ENCODE data around the gene SLC22A23. TPM values are rescaled to one million over a fixed set of nuclear protein-coding genes. Genes with fewer than 3 reads are reported as not detected.

The SLC22A23 gene
- total RNA-seq, 1 donor from 2014 or later: 19.4 TPM

DNA sequence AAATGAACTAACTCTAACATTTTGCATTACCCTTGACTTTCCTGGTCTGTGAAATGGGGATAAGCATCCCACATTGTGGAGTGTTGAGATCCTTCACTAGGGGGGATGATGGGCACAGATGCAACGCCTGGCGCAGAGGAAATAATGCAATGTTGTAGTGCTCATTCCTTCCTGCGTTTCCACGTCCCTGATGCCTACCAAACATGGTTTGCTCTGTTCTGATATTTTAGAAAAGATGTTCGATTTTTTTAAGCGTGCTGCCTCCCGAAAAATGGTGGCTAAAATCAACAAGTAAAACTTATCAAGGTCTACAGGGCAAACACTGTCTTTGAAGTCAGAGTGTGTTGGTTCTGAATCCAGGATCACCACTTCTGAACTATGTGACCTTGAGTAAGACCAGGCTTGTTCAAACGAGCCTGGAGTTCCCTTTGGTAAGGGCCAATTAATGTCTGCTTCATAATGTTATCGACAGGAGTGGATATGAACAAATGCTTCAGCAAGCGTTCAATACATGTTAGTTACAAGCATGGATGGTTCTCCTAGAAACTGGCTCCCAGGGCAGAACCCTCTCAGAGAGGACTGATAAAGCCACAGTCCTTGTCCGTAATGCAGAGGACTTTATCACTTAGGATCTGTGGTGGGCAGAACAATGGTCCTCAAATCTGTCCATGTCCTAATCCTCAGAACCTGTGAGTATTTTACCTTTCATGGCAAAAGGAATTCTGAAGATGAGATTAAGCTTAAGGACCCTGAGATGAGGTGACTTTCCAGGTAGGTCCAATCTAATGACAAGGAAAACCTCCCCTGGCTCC lies 44.7 kb downstream of the SLC22A23 start:
- H3K4me3 Mint-ChIP-seq (ENCODE audit: low read depth): no peak overlapping the region
- no peak overlapping the region for H3K27ac Mint-ChIP-seq
- no peaks in the 10 kb centered on the region for H3K27me3 Mint-ChIP-seq
- H3K9me3 Mint-ChIP-seq (ENCODE audit: low read depth): peaks cover 7% of the 10 kb centered on the region
- TF ChIP-seq, protein P1, sequence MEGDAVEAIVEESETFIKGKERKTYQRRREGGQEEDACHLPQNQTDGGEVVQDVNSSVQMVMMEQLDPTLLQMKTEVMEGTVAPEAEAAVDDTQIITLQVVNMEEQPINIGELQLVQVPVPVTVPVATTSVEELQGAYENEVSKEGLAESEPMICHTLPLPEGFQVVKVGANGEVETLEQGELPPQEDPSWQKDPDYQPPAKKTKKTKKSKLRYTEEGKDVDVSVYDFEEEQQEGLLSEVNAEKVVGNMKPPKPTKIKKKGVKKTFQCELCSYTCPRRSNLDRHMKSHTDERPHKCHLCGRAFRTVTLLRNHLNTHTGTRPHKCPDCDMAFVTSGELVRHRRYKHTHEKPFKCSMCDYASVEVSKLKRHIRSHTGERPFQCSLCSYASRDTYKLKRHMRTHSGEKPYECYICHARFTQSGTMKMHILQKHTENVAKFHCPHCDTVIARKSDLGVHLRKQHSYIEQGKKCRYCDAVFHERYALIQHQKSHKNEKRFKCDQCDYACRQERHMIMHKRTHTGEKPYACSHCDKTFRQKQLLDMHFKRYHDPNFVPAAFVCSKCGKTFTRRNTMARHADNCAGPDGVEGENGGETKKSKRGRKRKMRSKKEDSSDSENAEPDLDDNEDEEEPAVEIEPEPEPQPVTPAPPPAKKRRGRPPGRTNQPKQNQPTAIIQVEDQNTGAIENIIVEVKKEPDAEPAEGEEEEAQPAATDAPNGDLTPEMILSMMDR (IDR thresholded peaks at IDR 0.05; ENCODE audit: unreplicated experiment): no peak
- peaks cover 34% of the 10 kb centered on the region for H3K4me1 Mint-ChIP-seq (ENCODE audit: low read depth)
- DNase-seq (ENCODE audit: low spot score, unreplicated experiment): no peak
- H3K36me3 Mint-ChIP-seq (ENCODE audit: insufficient read depth): peaks cover 14% of the 10 kb centered on the region

- peaks cover 47% of the 10 kb centered on the region for H3K4me1 Mint-ChIP-seq (ENCODE audit: low read depth)
- DNase-seq (ENCODE audit: low spot score, unreplicated experiment): peak; percentile 35
- peaks cover 7% of the 10 kb centered on the region for H3K9me3 Mint-ChIP-seq (ENCODE audit: low read depth)
- H3K27ac Mint-ChIP-seq: peak overlapping the region; percentile 49
- H3K36me3 Mint-ChIP-seq (ENCODE audit: insufficient read depth): peaks cover 14% of the 10 kb centered on the region
- H3K4me3 Mint-ChIP-seq (ENCODE audit: low read depth): peak overlapping the region; percentile 9
- no peaks in the 10 kb centered on the region for H3K27me3 Mint-ChIP-seq
- TF ChIP-seq, protein P1 (IDR thresholded peaks at IDR 0.05; ENCODE audit: unreplicated experiment): peak; percentile 74
Observed at GRCh38 chr6:3410385-3411360, 46.2 kb downstream of the SLC22A23 start.

GRCh38 chr6:3409699-3410384 lies 47.0 kb downstream of the SLC22A23 start:
- DNase-seq (ENCODE audit: low spot score, unreplicated experiment): no peak
- TF ChIP-seq, protein P1 (IDR thresholded peaks at IDR 0.05; ENCODE audit: unreplicated experiment): no peak

GRCh38 chr6:3408665-3409064 lies 48.2 kb downstream of the SLC22A23 start:
- TF ChIP-seq, protein P1 (IDR thresholded peaks at IDR 0.05; ENCODE audit: unreplicated experiment): no peak
- no peak for DNase-seq (ENCODE audit: low spot score, unreplicated experiment)
- Mint-ChIP-seq H3K27ac (no peak overlapping the region), H3K36me3 (ENCODE audit: insufficient read depth) (peaks cover 14% of the 10 kb centered on the region), H3K4me3 (ENCODE audit: low read depth) (no peak overlapping the region), H3K4me1 (ENCODE audit: low read depth) (peaks cover 57% of the 10 kb centered on the region), H3K27me3 (no peaks in the 10 kb centered on the region), H3K9me3 (ENCODE audit: low read depth) (peaks cover 7% of the 10 kb centered on the region)

More at GRCh38 chr6:3409699-3410384, 47.0 kb downstream of the SLC22A23 start:
- Mint-ChIP-seq H3K27ac (peak overlapping the region; percentile 49), H3K36me3 (ENCODE audit: insufficient read depth) (peaks cover 14% of the 10 kb centered on the region), H3K4me1 (ENCODE audit: low read depth) (peaks cover 48% of the 10 kb centered on the region), H3K27me3 (no peaks in the 10 kb centered on the region), H3K4me3 (ENCODE audit: low read depth) (no peak overlapping the region), H3K9me3 (ENCODE audit: low read depth) (peaks cover 7% of the 10 kb centered on the region)
